ENCODE data around the gene PRX. TPM values are rescaled to one million over a fixed set of nuclear protein-coding genes. Genes with fewer than 3 reads are reported as not detected.

PRX gene, protein sequence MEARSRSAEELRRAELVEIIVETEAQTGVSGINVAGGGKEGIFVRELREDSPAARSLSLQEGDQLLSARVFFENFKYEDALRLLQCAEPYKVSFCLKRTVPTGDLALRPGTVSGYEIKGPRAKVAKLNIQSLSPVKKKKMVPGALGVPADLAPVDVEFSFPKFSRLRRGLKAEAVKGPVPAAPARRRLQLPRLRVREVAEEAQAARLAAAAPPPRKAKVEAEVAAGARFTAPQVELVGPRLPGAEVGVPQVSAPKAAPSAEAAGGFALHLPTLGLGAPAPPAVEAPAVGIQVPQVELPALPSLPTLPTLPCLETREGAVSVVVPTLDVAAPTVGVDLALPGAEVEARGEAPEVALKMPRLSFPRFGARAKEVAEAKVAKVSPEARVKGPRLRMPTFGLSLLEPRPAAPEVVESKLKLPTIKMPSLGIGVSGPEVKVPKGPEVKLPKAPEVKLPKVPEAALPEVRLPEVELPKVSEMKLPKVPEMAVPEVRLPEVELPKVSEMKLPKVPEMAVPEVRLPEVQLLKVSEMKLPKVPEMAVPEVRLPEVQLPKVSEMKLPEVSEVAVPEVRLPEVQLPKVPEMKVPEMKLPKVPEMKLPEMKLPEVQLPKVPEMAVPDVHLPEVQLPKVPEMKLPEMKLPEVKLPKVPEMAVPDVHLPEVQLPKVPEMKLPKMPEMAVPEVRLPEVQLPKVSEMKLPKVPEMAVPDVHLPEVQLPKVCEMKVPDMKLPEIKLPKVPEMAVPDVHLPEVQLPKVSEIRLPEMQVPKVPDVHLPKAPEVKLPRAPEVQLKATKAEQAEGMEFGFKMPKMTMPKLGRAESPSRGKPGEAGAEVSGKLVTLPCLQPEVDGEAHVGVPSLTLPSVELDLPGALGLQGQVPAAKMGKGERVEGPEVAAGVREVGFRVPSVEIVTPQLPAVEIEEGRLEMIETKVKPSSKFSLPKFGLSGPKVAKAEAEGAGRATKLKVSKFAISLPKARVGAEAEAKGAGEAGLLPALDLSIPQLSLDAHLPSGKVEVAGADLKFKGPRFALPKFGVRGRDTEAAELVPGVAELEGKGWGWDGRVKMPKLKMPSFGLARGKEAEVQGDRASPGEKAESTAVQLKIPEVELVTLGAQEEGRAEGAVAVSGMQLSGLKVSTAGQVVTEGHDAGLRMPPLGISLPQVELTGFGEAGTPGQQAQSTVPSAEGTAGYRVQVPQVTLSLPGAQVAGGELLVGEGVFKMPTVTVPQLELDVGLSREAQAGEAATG (N-terminal part only)
- 2.5 and 2.9 TPM in 2 replicates for total RNA-seq

DNA sequence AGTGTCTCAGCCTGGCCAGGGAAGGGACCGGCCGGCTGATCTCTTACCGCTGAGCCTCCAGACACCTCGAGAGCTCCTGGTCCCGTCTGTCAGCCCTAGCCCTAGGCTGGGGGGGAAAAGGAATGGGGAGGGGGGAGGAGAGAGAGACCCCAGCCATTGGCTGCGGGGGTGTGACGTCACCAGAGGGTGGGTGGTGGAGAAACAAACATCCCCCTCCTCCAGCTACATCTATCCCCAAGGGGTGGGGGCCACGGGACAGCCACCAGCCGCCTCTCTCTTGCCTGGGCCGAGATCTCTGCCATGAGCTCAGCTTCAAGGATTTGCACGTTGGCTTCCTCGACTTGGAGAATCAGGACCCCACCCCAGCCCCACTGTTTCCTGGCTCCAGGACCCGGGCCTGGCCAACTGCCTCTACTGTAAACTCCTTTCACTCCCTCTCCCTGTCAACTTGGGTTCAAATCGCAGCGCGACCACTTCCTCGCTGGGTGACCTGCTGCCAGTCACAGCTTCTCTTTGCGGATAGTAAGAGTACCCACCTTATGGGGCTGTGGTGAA is at the start of gene PRX:
PRX (minus strand) TSS at position 88 of the 555 bp plus-strand sequence. CDS start 5,446 bp downstream, outside the sequence.

DNA sequence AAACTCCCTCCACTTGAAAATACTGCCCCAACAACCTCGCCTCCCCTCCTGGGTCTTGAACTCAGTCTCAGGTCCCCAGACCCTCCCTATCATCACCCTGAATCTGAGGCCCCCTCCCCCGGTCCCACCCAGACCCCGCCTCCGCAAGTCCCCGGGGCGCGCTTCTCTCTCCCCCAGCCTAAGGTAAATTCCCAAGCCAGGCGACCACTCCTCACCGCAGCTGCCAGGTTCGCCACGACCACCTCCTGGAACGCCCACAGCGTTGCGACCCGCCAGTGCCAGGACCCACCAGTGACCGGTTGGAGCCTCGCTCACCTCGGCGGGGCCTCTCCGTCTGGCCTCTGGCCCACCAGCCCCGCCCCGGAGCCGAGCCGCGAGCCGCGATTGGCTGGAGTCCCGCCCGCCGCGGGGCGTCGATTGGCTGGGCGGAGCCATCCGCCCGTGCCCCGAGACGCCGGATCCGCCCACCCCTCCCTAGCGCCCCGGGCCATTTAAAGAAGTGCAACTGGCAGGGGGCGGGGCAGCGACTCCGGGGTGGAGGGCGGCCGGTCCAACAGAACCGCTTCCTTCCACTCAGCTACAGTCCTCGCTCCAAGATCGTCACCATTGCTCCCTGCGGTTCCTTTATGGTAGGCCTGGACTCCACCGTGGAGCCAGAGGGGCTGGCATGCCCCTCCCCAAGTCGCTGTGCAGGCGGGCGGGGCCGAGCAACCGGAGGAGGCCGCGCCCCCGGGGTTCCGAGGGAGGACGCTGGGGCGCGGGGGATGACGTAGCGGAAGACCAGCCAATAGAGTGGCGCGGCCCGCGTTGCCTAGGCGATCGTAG is 31.0 kb upstream of the PRX start, which contains the start of gene SERTAD3:
SERTAD3 (minus strand) TSS at position 336 of the 825 bp plus-strand sequence. CDS start 2,255 bp downstream, outside the sequence.

DNA sequence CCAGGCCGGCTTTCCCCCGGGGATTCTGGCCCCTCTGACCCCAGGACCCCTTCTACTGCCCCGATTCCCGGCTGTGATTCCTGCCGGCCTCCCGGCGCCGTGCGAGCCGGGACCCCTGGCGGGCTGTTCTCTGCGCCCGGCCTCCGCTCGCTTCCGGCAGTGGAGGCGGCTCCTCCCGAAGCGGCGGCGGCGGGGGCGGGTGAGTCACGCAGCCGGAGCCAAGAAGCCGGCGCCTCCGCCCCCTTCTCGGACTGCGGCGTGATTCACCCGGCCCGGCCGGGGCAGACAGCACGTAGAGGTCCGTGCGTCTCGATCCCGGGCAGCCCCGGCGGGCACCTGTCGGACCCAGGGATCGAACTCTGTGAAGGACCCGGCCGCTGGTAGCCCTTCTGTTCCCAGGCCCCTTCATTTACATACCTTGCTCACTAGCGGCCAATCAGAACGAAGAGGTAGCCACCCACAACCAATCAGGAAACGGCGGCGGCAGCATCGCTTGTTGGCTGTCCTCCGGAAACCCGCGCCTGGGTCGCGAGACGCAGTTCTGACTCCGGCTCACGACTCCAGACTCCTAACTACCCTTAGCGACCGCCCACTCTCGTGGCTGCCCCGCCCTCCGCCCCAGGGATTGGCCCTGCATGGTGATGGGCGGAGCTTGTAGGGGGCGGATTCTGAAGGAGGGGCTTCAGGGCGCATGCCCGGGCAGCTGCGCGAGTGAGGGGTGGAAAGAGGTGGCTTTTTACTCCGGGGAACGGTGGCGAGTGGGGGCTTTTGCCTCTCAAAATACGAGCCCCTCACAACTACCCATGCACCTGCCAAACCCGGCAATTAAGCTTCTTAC is 12.5 kb upstream of the PRX start, which contains the start of gene SERTAD1:
SERTAD1 (minus strand) TSS at position 543 of the 838 bp plus-strand sequence. CDS start 2,446 bp downstream, outside the sequence.

DNA sequence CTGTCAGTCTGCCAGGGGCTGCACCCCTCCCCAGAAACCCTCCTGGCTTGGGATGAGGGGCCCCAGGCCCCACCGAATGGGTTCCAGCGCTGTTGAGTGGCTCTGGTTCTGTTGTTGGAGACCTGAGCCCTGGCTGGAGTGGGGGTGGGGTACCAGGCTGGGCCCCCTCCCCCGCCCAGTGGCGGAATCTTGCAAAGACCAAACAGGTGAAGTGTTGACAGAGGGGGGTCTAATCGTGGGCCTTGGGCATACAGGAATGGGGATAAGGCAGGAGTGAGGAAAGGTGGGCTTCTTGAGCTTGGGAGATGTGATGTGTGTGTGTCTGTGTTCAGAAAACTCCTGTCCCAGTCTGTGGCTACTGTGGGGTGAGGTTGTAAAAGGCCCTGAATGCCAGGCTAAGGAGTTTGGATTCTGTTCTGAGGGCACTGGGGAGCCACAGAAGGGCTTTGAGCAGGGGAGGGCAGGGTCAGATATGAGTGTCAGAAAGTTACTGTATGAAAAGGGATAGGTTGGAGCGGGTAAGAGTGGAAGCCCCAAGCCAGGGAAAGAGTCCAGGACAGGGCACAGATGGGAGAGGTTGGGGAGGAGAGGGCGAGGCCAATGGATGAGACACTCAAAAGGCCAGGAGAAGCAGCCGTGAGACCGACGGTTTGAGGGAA is 23.0 kb downstream of the PRX start, which contains the start of gene HIPK4:
HIPK4 (minus strand) TSS at position 98 of the 659 bp plus-strand sequence. CDS start 279 bp downstream, outside the sequence.

DNA sequence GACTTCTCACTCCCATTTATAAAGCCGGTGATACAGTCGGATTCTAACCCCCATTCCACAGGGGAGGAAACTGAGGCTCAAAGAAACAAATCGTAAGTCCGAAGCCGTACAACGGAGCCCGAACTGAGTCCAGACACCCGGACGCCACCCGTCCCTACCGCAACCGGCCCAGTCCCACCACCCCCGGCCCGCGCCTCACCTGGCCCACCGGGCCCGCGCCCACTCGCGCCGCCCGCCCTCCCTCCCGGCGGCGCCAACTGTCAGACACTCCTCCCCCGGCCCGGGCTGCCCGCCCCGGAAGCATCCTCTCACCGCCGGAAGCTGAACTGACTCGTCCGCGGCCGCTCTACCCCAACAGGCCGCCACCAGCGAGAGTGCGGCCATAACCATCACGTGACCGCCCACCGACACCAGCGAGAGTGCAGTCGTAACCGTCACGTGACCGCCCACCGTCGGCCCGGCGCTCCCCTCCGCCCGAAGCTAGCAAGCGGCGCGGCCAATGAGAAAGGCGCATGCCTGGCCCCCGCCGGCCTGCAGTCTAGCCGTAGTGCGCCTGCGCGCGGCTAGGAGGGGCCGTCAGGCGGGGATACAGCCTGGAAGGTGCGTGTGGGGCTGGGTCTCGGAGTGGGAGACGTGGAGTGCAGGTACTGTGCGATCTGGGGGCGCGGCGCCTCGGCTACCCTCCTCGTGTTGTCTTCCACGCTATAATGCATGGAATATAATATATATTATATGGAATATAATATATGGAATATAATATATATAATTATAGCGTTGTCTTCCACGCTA is 64.9 kb downstream of the PRX start, which contains the start of the genes C19orf47 and PLD3:
C19orf47 (minus strand) TSS at position 273 of the 789 bp plus-strand sequence. CDS start 6,540 bp downstream, outside the sequence.
PLD3 (plus strand) TSS at position 571 of the 789 bp plus-strand sequence. CDS start 17,789 bp downstream, outside the sequence.

Other genes with a start within 250 kb of the PRX start
- 6.0 and 10.4 TPM in 2 replicates for gene MAP3K10, start 222.0 kb downstream of the PRX start, total RNA-seq
- gene TTC9B, start 195.0 kb downstream of the PRX start, total RNA-seq: not detected in 2 replicates
- not detected in 2 replicates for gene CCNP, start 186.7 kb downstream of the PRX start, total RNA-seq
- 97.3 and 125 TPM in 2 replicates for gene AKT2, start 128.0 kb downstream of the PRX start, total RNA-seq
- 7.3 and 10.1 TPM in 2 replicates for gene C19orf47, start 65.0 kb downstream of the PRX start, total RNA-seq
- gene PLD3, start 64.7 kb downstream of the PRX start, total RNA-seq: 400 and 439 TPM in 2 replicates
- gene HIPK4, start 23.2 kb downstream of the PRX start, total RNA-seq: not detected in 2 replicates
- gene SERTAD1, start 12.6 kb upstream of the PRX start, total RNA-seq: 23.4 and 33.2 TPM in 2 replicates
- gene SERTAD3, start 31.0 kb upstream of the PRX start, total RNA-seq: 25.9 and 27.4 TPM in 2 replicates
- gene BLVRB, start 52.4 kb upstream of the PRX start, total RNA-seq: 93.9 and 158 TPM in 2 replicates
- gene SPTBN4, start 53.6 kb upstream of the PRX start, total RNA-seq: 0.18 and 2.6 TPM in 2 replicates
- 77.6 and 99.4 TPM in 2 replicates for gene SHKBP1, start 163.5 kb upstream of the PRX start, total RNA-seq
- 50.7 and 63.6 TPM in 2 replicates for gene LTBP4, start 188.0 kb upstream of the PRX start, total RNA-seq